SK-N-MC (cell line): Measurements from ENCODE around the gene NRDE2.

Experiments used
- DNase-seq: peaks from one replicate; pipeline ENCODE4 v3.0.0-alpha.2; 2011; ENCODE audit warnings: low read depth, low spot score
- H3K27ac ChIP-seq: fragments of 200-600 bp; sonication (generic); 2 replicates; pipeline ENCODE4 v1.5.1; 2016; ENCODE audit warnings: mixed run types
- H3K36me3 ChIP-seq: fragments of 200-600 bp; sonication (generic); 2 replicates; pipeline ENCODE4 v1.6.1; 2017; ENCODE audit warnings: antibody characterized with exemption, low read length, mixed read lengths; ENCODE audit not compliant: insufficient read depth
- H3K4me3 ChIP-seq: fragments of 200-600 bp; sonication (generic); 2 replicates; pipeline ENCODE4 v1.5.1; 2016
- H3K9ac ChIP-seq: fragments of 200-600 bp; sonication (generic); 2 replicates; pipeline ENCODE4 v1.8.0; 2017; ENCODE audit warnings: mixed run types, mixed read lengths; ENCODE audit not compliant: insufficient read length
- H3K9me3 ChIP-seq: fragments of 200-600 bp; sonication (generic); 2 replicates; pipeline ENCODE4 v1.6.1; 2017; ENCODE audit warnings: low read depth, mild to moderate bottlenecking, antibody characterized with exemption, low read length, moderate library complexity, mixed read lengths
- EZH2 ChIP-seq: fragments of 200-600 bp; sonication (generic); IDR thresholded peaks from one replicate; pipeline ENCODE4 v1.6.1; 2017; ENCODE audit warnings: antibody characterized with exemption
- FOXP2 ChIP-seq: optimal IDR thresholded peaks from 2 replicates; pipeline ENCODE3; 2011; ENCODE audit warnings: mild to moderate bottlenecking, moderate library complexity; ENCODE audit not compliant: insufficient read depth; ENCODE audit errors: extremely low read length, control extremely low read depth
- POLR2AphosphoS5 ChIP-seq: IDR thresholded peaks from 2 replicates; pipeline ENCODE4 v1.6.1; 2012; ENCODE audit warnings: mild to moderate bottlenecking, low read depth, low read length, borderline replicate concordance

NRDE2 gene

DNA sequence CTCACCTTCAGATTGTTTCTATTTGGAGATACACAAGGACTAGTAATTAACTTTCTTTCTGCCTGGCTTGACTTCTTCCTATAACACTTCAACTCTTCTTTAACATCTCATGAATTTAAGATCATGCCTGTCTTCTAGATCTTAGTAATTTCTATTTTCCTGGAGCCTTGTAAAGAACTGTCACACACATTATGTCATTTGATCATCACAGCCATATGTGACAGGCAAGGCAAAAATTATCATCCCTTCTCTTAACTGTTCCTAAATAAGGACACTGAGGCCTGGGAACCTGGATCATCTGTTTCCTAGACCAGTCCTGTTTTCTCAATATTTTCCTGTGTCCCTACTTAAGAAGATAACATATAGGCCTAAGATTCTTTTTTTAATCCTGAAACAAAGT, 27.2 kb downstream of the NRDE2 start:
- Histone ChIP-seq H3K9me3 (no peaks in the 10 kb centered on the region), H3K36me3 (peaks cover 43% of the 10 kb centered on the region), H3K27ac (no peak overlapping the region), H3K4me3 (no peak overlapping the region), H3K9ac (peak overlapping the region; percentile 13)
- no peak for DNase-seq
- TF ChIP-seq FOXP2 (no peak), EZH2 (no peak), POLR2AphosphoS5 (no peak)

DNA sequence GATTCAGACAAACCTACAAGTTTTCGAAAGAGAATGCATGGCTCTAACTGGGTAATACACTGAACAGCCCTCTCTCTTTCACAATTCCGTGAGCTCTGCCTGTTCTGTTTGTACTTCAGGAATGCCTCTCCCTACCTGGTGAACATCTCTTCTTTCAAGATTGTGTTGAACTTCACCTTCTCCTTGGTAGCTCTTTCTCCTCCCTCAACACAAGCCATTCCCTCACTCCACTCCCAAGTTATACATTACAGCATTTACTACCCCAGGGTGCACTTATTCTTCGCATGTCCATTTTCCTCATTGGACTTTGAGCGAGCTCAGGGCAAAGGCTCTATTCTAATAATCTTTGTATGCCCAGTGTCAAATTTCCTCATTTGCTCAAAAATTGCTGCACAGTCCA, 28.3 kb downstream of the NRDE2 start:
- H3K27ac ChIP-seq, result no peak overlapping the region
- no peak overlapping the region for H3K9ac ChIP-seq
- DNase-seq, result no peak
- H3K36me3 ChIP-seq, result peaks cover 38% of the 10 kb centered on the region
- TF ChIP-seq FOXP2, result no peak
- TF ChIP-seq EZH2, result no peak
- no peak overlapping the region for H3K4me3 ChIP-seq
- no peaks in the 10 kb centered on the region for H3K9me3 ChIP-seq

DNA sequence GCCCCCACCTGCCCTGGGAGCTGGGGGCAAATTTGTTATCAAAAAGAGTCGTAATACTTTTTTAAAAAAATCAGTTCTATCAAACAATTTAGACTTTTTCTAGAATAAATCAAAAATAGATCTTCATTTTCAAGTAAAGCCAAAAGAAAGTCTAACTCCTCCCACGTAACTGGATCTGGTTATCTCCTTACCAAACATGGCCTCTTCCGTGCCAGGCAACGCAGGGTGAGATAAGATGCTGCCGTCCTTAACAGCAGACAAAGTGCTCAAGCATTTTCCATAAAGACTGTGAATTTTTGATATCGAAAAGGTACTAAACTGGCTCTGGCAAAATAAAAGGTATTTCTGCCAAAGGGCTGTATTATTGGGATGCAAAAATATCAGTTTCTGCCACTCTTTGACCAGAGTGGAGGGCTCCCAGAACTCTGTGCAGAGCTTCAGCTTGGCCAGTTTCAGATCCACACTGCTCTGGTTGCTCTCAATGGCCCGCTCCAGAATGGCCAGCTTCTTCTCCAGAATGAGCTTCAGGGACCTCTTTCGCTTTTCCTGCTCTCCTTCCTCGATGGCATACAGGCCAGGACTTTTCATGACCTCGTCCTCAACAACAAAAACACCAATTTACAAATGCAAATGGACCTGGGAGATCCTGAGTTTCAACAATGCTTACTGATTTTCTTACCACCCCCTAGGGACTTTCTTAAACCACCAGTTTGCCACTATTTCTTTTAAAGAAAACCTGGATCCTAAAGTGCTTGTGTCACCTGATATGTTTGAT, 29.0 kb downstream of the NRDE2 start:
- DNase-seq, result no peak
- Histone ChIP-seq H3K36me3 (peaks cover 36% of the 10 kb centered on the region), H3K9ac (no peak overlapping the region), H3K4me3 (no peak overlapping the region), H3K27ac (no peak overlapping the region), H3K9me3 (no peaks in the 10 kb centered on the region)
- no peak for TF ChIP-seq POLR2AphosphoS5
- TF ChIP-seq EZH2, result no peak
- no peak for TF ChIP-seq FOXP2

DNA sequence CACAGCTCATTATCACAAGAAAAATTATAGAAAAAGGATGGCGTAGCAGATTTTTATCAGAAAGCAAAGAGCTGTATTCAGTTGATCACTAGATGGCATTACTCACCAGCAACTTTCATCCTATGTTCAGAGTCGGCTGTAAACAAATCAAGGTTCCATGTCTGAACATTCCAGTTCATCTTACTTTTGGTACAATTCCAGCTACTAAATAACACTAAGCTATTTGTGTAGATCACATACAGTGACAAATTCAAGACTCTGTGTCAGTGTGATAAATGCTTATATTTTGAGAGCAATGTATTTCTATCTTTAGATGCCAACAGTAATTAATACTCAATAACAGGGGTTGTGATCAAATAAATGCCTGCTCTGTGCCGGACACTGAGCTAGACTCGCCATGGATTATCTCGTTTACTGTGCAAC, 30.1 kb downstream of the NRDE2 start:
- peak; percentile 10 for DNase-seq
- no peak for TF ChIP-seq FOXP2
- TF ChIP-seq EZH2, result no peak
- no peak for TF ChIP-seq POLR2AphosphoS5
- H3K36me3 ChIP-seq, result peaks cover 36% of the 10 kb centered on the region

DNA sequence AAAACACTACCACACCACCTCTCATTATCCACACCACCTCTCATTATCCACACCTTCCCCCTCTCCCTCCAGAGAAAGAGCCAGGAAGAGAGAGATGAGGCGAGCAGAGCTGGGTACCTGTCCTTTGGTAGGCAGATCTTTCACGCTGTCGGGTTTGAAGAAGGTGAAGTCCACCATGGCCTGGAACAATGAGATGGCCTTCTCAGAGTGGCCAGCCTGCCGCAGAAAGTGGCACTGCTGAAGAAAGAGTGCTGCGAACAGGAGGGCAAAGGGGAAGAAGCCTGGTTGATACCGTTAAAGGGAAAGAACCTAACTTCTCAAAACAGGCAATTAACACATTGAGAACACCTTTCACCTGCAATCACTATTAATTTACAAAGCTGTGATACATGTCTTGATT, 30.6 kb downstream of the NRDE2 start:
- Histone ChIP-seq H3K4me3 (no peak overlapping the region), H3K9me3 (no peaks in the 10 kb centered on the region), H3K27ac (peak overlapping the region; percentile 58), H3K9ac (no peak overlapping the region), H3K36me3 (peaks cover 42% of the 10 kb centered on the region)
- DNase-seq, result no peak
- TF ChIP-seq FOXP2, result no peak
- no peak for TF ChIP-seq EZH2

More for the DNA sequence above, 30.1 kb downstream of the NRDE2 start:
- peak overlapping the region; percentile 58 for H3K27ac ChIP-seq
- H3K4me3 ChIP-seq, result no peak overlapping the region
- no peaks in the 10 kb centered on the region for H3K9me3 ChIP-seq
- no peak overlapping the region for H3K9ac ChIP-seq

DNA sequence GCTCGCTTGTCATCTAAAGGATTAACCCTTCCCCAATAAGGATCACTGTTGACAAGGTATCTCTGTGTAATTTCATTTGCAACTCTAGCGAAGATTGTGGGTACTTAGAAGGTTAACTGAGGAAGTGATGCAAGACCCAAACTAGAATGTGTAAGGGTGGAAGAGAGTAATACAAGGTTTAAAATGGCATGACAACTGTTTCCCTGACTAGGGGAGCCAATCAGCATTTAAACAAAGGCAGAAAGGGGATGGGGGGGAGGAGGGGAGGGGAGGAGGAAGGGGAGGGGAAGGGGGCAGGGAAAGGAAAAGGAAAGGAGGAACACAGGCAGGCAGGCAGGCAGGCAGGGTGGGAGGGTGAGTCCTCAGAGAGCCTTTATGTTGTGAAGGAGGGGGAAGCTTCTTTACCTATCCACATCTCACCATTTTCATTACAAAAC, 31.1 kb downstream of the NRDE2 start:
- peaks cover 44% of the 10 kb centered on the region for H3K36me3 ChIP-seq
- H3K27ac ChIP-seq, result peak overlapping the region; percentile 76
- no peaks in the 10 kb centered on the region for H3K9me3 ChIP-seq
- DNase-seq, result no peak
- no peak overlapping the region for H3K9ac ChIP-seq
- no peak for TF ChIP-seq EZH2
- no peak for TF ChIP-seq POLR2AphosphoS5
- no peak for TF ChIP-seq FOXP2
- H3K4me3 ChIP-seq, result no peak overlapping the region

DNA sequence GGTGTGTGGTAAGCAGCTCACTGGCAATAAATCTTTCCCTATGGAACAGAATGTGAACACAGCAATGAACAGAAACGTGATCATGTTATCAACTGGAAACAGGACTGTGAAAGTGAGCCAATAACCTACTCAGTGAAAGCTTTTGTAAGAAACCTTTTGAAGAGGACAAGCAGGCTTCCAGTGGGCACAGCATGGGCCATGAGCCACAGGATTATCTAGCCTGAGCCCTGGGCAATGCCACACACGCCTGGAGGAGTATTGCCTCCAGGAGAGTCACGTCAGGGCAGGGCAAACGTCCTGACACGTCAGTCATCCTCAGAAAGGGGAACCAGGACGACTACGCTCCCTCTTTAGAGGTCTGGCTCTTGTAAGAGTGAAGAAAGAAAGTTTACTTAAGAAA, 32.3 kb downstream of the NRDE2 start:
- no peaks in the 10 kb centered on the region for H3K9me3 ChIP-seq
- no peak overlapping the region for H3K27ac ChIP-seq
- DNase-seq, result no peak
- TF ChIP-seq POLR2AphosphoS5 (no peak), FOXP2 (no peak)
- H3K9ac ChIP-seq, result no peak overlapping the region
- H3K4me3 ChIP-seq, result no peak overlapping the region
- H3K36me3 ChIP-seq, result peaks cover 37% of the 10 kb centered on the region

DNA sequence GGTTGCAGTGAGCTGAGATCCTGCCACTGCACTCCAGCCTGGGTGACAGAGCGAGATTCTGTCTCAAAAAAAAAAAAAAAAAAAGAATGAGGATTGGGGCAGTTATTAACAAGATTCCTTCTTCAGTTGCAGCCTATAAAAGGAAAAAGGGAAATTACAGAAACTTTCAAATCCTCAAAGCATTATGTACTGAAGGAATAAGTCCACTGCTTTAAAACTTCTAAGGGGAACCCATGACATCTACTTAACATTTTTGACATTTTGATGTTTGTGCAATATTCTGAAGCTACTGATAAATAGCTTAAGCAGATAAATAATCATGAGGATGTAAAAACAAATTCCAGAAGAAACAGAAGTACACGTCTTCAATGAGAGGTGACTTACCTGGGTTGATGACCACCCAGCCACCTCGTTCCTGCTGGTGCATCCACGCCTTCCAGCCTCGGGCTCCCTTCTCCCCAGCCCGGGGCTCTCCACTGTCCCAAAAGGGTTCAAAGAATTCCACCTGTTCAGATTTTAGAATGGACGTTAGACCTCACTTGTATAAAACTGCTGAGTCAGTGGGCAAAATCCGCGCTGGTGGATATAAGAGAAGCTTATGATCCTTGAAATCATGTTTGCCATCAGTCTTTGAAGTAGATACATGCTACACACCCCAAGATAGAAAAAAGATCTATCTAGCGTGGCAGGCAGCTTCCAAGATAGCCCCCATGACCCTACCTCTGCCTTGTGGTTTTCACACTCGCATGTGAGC, 33.7 kb downstream of the NRDE2 start:
- H3K36me3 ChIP-seq, result peaks cover 33% of the 10 kb centered on the region
- no peak overlapping the region for H3K9ac ChIP-seq
- H3K27ac ChIP-seq, result no peak overlapping the region
- H3K4me3 ChIP-seq, result no peak overlapping the region
- no peak for TF ChIP-seq POLR2AphosphoS5
- TF ChIP-seq FOXP2, result no peak
- TF ChIP-seq EZH2, result no peak
- no peaks in the 10 kb centered on the region for H3K9me3 ChIP-seq
- no peak for DNase-seq
